Thoracic aorta (tissue), 2 donors: ENCODE measurements around the gene SLC9A5. TPM values are rescaled to one million over a fixed set of nuclear protein-coding genes. Genes with fewer than 3 reads are reported as not detected.

Experiments used
- ATAC-seq: fragments of 150-250 bp; one replicate; pipeline ENCODE4 v1.8.0; 2017; ENCODE audit warnings: low read depth; ENCODE audit not compliant: insufficient number of reproducible peaks, low FRiP score
- DNase-seq: peaks from one replicate; pipeline ENCODE4 v3.0.0-alpha.2; 2020; ENCODE audit warnings: low spot score
- H3K27ac ChIP-seq, 2 donors: fragments of 200-600 bp; sonication (generic); 1 replicate in 1 of 2; 2 replicates in 1 of 2; pipeline ENCODE4 v1.5.1; 2016; ENCODE audit warnings: mild to moderate bottlenecking in 2 of 2, moderate library complexity in 2 of 2
- H3K27me3 ChIP-seq: fragments of 200-600 bp; sonication (generic); replicated peaks from 2 replicates; pipeline ENCODE4 v1.6.0; 2016; ENCODE audit warnings: mild to moderate bottlenecking; ENCODE audit not compliant: insufficient read depth
- H3K36me3 ChIP-seq: fragments of 200-600 bp; sonication (generic); one replicate; pipeline ENCODE4 v1.5.1; 2016
- H3K4me1 ChIP-seq, 2 donors: fragments of 200-600 bp; sonication (generic); 1 replicate in 1 of 2; 2 replicates in 1 of 2; pipeline versions ENCODE4 v1.5.1 to v1.6.0; 2016; ENCODE audit warnings: low read depth in 2 of 2, mild to moderate bottlenecking in 1 of 2; ENCODE audit not compliant: control insufficient read depth in 1 of 2
- H3K4me3 ChIP-seq: fragments of 200-600 bp; sonication (generic); 2 replicates; pipeline ENCODE4 v1.5.1; 2016; ENCODE audit warnings: mild to moderate bottlenecking
- H3K9me3 ChIP-seq: fragments of 200-600 bp; sonication (generic); 2 replicates; pipeline ENCODE4 v1.5.1; 2016
- total RNA-seq, 2 donors: library from RNA; depleted of rRNA; stranded (reverse); fragments of >200 nt; gene quantifications; one replicate each; pipeline versions ENCODE4 v1.1.0 to v1.2.3, GENCODE V29; 2016
- TF ChIP-seq, protein P1 (sequence below): fragments of 200-600 bp; sonication (generic); IDR thresholded peaks from one replicate; pipeline ENCODE4 v1.5.1; 2019; ENCODE audit warnings: antibody characterized with exemption

The SLC9A5 gene
- total RNA-seq, 2 donors from 2014 or later = 1.4 to 1.8 TPM

DNA sequence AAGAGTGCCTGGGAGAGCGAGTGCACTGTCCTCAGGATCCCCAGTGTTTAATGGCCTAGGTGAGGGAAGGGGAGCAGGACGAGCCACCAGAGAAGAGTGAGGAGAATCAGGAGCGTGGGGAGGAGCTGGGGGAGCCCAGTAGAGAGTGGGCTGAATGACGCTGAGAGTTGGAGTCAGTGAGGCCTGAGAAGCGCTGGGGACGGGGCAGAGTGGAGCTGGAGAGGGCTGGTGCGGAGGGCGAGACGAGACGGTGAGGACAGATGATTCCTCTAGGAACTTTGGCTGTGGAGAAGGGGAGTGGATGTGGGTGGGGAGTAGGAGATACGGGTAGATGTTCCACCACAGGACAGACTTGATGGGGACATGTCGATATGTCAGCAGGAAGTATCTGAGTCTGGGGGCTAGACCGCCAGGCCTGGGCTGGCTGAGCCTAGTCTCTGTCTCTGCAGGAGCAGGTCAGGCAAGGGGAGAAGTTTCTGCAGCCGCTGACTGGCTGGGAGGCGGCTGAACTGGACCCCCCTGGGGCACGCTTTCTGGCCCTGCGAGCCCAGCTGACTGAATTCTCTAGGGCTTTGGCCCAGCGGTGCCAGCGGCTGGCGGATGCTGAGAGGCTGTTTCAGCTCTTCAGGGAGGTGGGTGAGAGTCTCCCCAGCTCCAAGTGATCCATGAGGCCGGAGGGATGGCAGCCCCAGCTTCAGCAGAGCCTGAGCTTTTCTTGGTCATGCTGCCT lies 35.2 kb downstream of the SLC9A5 start:
- no peak overlapping the region for H3K4me3 ChIP-seq
- peaks cover 0 to 12% of the 10 kb centered on the region in 2 donors for H3K4me1 ChIP-seq
- no peak overlapping the region for H3K27ac ChIP-seq
- no peaks in the 10 kb centered on the region for H3K36me3 ChIP-seq
- no peaks in the 10 kb centered on the region for H3K27me3 ChIP-seq
- TF ChIP-seq, protein P1, sequence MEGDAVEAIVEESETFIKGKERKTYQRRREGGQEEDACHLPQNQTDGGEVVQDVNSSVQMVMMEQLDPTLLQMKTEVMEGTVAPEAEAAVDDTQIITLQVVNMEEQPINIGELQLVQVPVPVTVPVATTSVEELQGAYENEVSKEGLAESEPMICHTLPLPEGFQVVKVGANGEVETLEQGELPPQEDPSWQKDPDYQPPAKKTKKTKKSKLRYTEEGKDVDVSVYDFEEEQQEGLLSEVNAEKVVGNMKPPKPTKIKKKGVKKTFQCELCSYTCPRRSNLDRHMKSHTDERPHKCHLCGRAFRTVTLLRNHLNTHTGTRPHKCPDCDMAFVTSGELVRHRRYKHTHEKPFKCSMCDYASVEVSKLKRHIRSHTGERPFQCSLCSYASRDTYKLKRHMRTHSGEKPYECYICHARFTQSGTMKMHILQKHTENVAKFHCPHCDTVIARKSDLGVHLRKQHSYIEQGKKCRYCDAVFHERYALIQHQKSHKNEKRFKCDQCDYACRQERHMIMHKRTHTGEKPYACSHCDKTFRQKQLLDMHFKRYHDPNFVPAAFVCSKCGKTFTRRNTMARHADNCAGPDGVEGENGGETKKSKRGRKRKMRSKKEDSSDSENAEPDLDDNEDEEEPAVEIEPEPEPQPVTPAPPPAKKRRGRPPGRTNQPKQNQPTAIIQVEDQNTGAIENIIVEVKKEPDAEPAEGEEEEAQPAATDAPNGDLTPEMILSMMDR = no peak
- ATAC-seq = no peak
- DNase-seq = no peak
- no peaks in the 10 kb centered on the region for H3K9me3 ChIP-seq

- TF ChIP-seq, protein P1 = peak; percentile 47
- H3K36me3 ChIP-seq = no peaks in the 10 kb centered on the region
- peaks cover 0 to 6% of the 10 kb centered on the region in 2 donors for H3K4me1 ChIP-seq
- no peak overlapping the region for H3K27ac ChIP-seq
- ATAC-seq (no peak), DNase-seq (no peak)
- no peaks in the 10 kb centered on the region for H3K9me3 ChIP-seq
- peak overlapping the region; percentile 38 for H3K4me3 ChIP-seq
- no peaks in the 10 kb centered on the region for H3K27me3 ChIP-seq
Observed at GRCh38 chr16:67284699-67285646, 36.2 kb downstream of the SLC9A5 start.

- TF ChIP-seq, protein P1 = no peak
- H3K9me3 ChIP-seq = no peaks in the 10 kb centered on the region
- no peak for DNase-seq
- H3K27ac ChIP-seq = no peak overlapping the region
- H3K4me3 ChIP-seq = no peak overlapping the region
- no peak for ATAC-seq
- H3K4me1 ChIP-seq = peaks cover 0 to 6% of the 10 kb centered on the region in 2 donors
- no peaks in the 10 kb centered on the region for H3K36me3 ChIP-seq
- no peaks in the 10 kb centered on the region for H3K27me3 ChIP-seq
Observed at GRCh38 chr16:67286441-67287235, 37.9 kb downstream of the SLC9A5 start.

DNA sequence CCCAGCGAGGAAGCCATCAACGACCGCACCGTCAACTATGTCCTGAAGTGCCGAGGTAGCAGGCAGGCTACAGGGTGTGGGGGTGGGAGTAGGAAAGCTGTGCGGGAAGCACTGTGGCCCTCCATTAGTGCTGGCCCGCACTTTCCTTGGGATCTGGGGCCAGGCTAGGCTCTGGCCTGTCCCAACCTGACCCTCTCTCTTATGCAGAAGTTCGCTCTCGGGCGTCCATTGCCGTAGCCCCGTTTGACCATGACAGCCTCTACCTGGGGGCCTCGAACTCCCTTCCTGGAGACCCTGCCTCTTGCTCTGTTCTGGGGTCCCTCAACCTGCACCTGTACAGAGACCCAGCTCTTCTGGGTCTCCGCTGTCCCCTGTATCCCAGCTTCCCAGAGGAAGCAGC lies 39.2 kb downstream of the SLC9A5 start:
- H3K4me3 ChIP-seq = no peak overlapping the region
- ATAC-seq (no peak), DNase-seq (no peak)
- TF ChIP-seq, protein P1 = no peak
- H3K27ac ChIP-seq = no peak overlapping the region
- no peaks in the 10 kb centered on the region for H3K27me3 ChIP-seq
- no peaks in the 10 kb centered on the region for H3K9me3 ChIP-seq
- H3K36me3 ChIP-seq = no peaks in the 10 kb centered on the region
- H3K4me1 ChIP-seq = peaks cover 0 to 6% of the 10 kb centered on the region in 2 donors
